T-helper 2 cell treated with Interferon-gamma antibody and Interleukin-4, amounts not matched to agents 5 μg/mL and 100 μg/mL, for 36 hours (primary cell): ENCODE data around the gene MAST3.
A peak's percentile ranks its signal among the peaks of the same experiment; 100 is the strongest.
"Not testable (repeated sequence)": the region's sequence is repeated elsewhere in the genome, so short reads cannot be mapped to it uniquely, and the experiment has no call there.

Experiments
- DNase-seq: peaks from one replicate; pipeline ENCODE4 v3.0.0; 2021; ENCODE audit warnings: low spot score
- H3K27ac Mint-ChIP-seq: one replicate; pipeline ENCODE4 v1.8.0; 2021; ENCODE audit warnings: mild to moderate bottlenecking, mixed read lengths
- H3K27me3 Mint-ChIP-seq: one replicate; pipeline ENCODE4 v1.8.0; 2021; ENCODE audit warnings: low read depth, mixed read lengths
- H3K36me3 Mint-ChIP-seq: one replicate; pipeline ENCODE4 v1.8.0; 2021; ENCODE audit warnings: low read depth, mixed read lengths
- H3K4me1 Mint-ChIP-seq: one replicate; pipeline ENCODE4 v1.8.0; 2021; ENCODE audit warnings: low read depth, mixed read lengths
- H3K4me3 Mint-ChIP-seq: one replicate; pipeline ENCODE4 v1.8.0; 2022; ENCODE audit warnings: mild to moderate bottlenecking, moderate library complexity, mixed read lengths
- H3K9me3 Mint-ChIP-seq: one replicate; pipeline ENCODE4 v1.8.0; 2021; ENCODE audit warnings: mixed read lengths

Gene MAST3

DNA sequence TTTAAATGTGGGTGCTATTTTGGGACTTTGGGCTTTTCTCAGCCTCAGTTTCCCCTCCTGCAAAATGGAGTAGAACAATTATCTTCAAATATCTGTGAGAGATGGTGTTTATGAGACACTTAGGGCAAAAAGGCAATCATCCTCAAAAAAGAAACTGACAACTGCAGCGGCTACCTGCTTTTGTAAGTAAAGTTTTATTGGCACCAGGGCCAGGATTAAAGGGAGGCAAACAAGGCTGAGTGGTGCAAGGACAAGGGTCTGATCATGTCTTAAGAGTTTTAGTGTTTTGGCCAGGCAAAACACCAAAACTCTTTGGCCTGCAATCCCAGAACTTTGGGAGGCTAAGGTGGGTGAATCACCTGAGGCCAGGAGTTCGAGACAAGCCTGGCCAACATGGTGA is 1.3 kb upstream of the MAST3 start:
- Mint-ChIP-seq H3K9me3 (no peaks in the 10 kb centered on the region), H3K36me3 (peaks cover 1% of the 10 kb centered on the region), H3K27ac (no peak overlapping the region), H3K4me1 (peaks cover 36% of the 10 kb centered on the region), H3K4me3 (no peak overlapping the region), H3K27me3 (peaks cover 2% of the 10 kb centered on the region)
- DNase-seq = no peak

DNA sequence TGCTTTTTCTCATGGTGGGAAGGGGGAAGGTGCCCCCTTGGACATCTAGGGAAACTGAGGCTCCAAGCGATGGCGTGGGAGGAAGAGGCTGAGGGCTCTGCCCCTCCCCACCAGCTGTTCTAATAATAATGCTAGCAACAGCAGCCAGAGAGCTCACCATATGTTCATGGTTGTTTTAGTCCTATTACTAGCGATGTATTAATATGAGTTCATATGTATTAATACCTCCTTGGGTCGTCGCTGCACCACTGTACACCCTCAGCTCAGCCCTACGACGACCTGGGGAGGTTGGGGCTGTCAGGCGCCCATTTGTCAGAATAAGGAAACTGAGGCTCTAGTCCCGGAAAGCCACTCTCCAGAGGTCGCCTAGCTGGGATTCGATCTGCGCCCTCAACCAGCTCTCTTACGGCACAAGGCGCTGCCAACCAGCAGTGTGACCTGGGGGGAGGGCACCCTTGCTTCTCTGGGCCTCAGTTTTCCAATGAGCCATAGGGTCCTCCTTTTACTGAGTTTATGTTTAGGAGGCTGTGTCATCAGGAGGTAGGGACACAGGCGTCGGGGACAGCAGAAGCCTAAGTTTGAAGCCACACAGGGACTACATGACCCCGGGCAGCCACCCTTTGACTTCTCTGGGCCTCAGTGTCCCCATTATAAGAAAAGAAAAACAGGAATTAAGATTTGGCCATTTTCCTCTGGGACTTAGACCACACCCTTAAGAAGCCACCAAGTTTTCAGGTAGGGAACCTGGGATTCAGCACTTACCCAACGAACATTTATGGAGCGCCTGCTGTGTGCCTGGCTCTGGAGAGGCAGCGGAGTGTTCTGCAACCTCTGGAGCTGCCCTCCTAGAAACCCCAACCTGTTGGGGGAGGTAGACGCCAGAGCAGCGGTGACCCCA is 664 bp downstream of the MAST3 start:
- DNase-seq = no peak

DNA sequence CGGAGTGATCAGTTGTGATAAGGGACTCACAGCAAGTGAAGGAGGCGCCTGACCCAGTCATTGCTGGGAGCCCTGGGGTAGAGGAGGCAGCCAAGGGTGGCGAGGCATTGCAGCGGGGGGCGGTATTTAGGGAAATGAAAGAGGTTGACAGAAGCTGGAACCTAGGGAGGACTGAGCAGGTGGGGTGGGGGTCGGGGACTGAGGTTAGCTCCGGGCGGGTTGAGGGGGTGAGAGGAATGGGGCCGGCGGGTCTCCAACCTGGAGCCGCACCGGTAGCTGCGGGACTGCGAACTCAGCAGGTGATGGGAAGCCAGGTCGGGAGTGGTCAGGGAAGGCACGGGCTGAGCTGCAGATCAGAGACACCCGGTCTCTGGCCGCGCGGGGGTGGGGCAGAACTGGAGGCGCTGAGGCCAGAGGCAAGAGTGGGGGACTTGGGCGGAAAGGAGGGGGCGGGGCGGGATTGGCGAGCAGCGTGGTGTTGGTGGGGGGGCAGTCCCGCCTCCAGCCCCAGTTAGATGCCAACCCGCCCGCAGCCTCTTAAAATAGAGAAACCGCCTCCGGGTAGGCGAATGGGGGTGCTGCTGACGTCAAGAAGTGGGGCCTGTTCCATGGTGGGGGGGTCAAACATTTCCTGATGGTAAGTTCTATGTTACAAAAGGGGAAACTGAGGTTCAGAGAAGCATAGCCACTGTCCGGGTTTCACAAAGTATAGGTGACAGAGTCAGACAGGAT is 1.5 kb downstream of the MAST3 start:
- peaks cover 28% of the 10 kb centered on the region for H3K4me1 Mint-ChIP-seq
- no peaks in the 10 kb centered on the region for H3K9me3 Mint-ChIP-seq
- peak overlapping the region; percentile 86 for H3K4me3 Mint-ChIP-seq
- H3K27ac Mint-ChIP-seq = no peak overlapping the region
- H3K36me3 Mint-ChIP-seq = no peaks in the 10 kb centered on the region
- H3K27me3 Mint-ChIP-seq = peaks cover 2% of the 10 kb centered on the region
- no peak for DNase-seq

More for the DNA sequence above, 664 bp downstream of the MAST3 start:
- H3K27me3 Mint-ChIP-seq = peaks cover 2% of the 10 kb centered on the region
- H3K9me3 Mint-ChIP-seq = no peaks in the 10 kb centered on the region
- H3K27ac Mint-ChIP-seq = no peak overlapping the region
- no peaks in the 10 kb centered on the region for H3K36me3 Mint-ChIP-seq
- H3K4me3 Mint-ChIP-seq = peak overlapping the region; percentile 86
- peaks cover 26% of the 10 kb centered on the region for H3K4me1 Mint-ChIP-seq

DNA sequence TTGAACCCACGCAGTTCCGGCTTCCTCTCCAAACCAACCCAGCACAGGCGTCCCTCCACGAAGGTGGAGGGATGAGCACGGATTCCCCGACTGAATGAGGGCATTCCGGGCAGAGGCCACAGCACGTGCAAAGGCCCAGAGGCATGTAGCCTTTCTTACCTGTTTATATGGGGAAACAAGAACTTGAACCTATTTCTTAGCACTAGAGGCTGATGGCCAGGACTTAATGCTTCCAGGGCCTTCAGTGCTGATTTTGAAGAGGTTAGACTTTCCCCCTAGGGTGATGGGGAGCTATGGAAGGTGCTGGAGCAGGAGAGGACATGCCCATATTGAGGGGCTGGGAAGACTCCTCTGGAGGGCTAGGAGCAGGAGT is 2.0 kb downstream of the MAST3 start:
- no peak overlapping the region for H3K27ac Mint-ChIP-seq
- peaks cover 29% of the 10 kb centered on the region for H3K4me1 Mint-ChIP-seq

DNA sequence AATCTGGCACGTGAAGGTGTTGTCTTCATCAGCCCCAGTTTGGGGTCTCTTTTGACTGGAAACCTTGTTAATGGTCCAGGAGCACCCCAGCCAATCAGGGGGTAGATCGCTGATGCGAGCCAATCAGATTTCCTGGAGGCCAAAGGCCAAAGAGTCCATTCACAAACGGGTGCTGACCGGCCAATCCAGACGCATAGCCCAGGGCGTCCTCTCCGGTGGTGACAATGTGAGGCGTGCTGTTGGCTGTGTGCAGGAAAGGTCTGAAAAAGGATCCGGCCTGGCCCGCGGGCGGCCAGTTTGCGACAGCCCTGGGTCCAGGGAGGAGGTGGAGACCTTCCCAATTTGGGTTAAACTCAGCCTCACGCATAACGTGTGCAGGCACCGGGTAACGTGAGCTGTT is 3.1 kb downstream of the MAST3 start:
- Mint-ChIP-seq H3K27me3 (peaks cover 2% of the 10 kb centered on the region), H3K27ac (no peak overlapping the region), H3K9me3 (no peaks in the 10 kb centered on the region), H3K4me1 (peaks cover 27% of the 10 kb centered on the region), H3K36me3 (no peaks in the 10 kb centered on the region), H3K4me3 (no peak overlapping the region)
- no peak for DNase-seq

More for the DNA sequence above, 2.0 kb downstream of the MAST3 start:
- Mint-ChIP-seq H3K9me3 (no peaks in the 10 kb centered on the region), H3K36me3 (no peaks in the 10 kb centered on the region), H3K27me3 (peaks cover 2% of the 10 kb centered on the region), H3K4me3 (no peak overlapping the region)
- DNase-seq = no peak

DNA sequence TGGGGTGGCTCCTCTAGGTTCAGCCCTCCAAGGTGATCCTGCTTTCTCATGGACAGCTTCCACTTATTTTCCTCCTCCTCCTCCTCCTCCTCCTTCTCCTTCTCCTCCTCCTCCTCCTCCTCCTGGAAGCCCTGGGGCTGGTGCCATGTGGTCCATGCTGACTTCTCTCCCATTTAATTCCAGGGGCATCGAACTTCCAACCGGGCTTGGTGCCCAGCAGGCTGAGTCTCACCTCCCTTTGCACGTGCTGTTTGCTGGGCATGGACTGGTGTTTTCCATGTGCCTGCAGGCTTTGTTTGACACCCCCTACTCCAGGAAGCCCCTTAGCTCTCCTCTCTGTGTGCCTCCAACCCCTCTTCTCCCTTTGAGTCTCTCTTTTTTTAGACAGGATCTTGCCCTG is 3.7 kb downstream of the MAST3 start:
- Mint-ChIP-seq H3K27ac (no peak overlapping the region), H3K4me3 (no peak overlapping the region), H3K9me3 (no peaks in the 10 kb centered on the region)

DNA sequence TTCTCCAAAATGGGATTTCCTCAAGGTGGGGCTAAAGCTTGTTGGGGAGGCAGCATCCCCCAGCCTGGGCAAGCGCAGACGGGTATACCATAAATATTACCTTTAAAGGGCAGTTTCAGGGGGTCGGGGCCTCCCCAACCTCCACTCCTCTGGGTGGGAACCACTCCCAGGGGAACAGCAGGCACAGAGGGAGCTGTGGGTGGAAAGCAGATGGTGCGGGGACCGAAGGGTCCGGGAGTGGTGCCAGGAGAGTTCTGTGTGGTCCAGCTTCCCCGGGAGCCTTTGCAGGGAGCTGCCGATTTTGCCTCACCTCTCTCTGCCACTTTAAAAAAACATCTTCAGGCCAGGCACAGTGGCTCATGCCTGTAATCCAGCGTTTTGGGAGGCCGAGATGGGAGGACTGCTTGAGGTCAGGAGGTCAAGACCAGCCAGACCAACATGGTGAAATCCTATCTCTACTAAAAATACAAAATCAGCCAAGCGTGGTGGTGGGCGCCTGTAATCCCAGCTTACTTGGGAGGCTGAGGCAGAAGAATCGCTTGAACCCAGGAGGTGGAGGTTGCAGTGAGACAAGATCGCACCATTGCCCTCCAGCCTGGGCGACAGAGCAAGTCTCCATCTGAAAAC is 5.5 kb downstream of the MAST3 start:
- H3K27me3 Mint-ChIP-seq = peaks cover 2% of the 10 kb centered on the region
- no peak overlapping the region for H3K27ac Mint-ChIP-seq
- no peaks in the 10 kb centered on the region for H3K9me3 Mint-ChIP-seq
- no peaks in the 10 kb centered on the region for H3K36me3 Mint-ChIP-seq
- peaks cover 24% of the 10 kb centered on the region for H3K4me1 Mint-ChIP-seq
- no peak overlapping the region for H3K4me3 Mint-ChIP-seq
- DNase-seq = no peak

More for the DNA sequence above, 3.7 kb downstream of the MAST3 start:
- Mint-ChIP-seq H3K27me3 (peaks cover 2% of the 10 kb centered on the region), H3K36me3 (no peaks in the 10 kb centered on the region), H3K4me1 (peaks cover 27% of the 10 kb centered on the region)
- no peak for DNase-seq

DNA sequence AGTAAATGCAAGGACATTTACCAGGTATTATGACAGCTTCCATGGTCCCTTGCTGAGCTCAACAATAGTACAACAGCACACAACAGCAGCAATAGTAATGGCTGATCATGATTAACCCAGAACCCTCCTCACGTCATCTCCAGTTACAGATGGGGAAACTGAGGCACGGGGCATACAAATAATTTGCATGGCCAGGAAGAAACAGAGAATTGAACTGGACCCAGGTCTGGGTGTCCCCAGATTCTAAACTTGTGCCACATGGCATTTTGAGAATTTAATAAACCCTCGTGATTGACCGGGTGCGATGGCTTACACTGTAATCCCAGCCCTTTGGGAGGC is 7.2 kb downstream of the MAST3 start:
- peaks cover 4% of the 10 kb centered on the region for H3K36me3 Mint-ChIP-seq
- H3K27ac Mint-ChIP-seq = peak overlapping the region; percentile 15
- H3K27me3 Mint-ChIP-seq = peaks cover 4% of the 10 kb centered on the region
- peak overlapping the region; percentile 78 for H3K4me3 Mint-ChIP-seq
- no peaks in the 10 kb centered on the region for H3K9me3 Mint-ChIP-seq
- peaks cover 15% of the 10 kb centered on the region for H3K4me1 Mint-ChIP-seq
- no peak for DNase-seq

DNA sequence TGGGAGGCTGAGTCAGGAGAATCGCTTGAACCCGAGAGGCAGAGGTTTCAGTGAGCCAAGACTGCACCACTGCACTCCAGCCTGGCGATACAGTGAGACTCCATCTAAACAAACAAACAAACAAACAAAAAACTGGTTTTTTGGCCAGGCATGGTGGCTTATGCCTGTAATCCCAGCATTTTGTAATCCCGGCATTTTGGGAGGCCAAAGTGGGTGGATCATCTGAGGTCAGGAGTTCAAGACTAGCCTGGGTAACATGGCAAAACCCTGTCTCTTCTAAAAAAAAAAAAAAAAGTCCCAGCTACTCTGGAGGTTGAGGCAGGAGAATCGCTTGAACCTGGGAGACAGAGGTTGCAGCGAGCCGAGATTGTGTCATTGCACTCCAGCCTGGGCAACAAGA is 7.7 kb downstream of the MAST3 start:
- not testable (repeated sequence) for H3K9me3 Mint-ChIP-seq, H3K4me3 Mint-ChIP-seq, H3K36me3 Mint-ChIP-seq, H3K27me3 Mint-ChIP-seq, DNase-seq, H3K27ac Mint-ChIP-seq
- peaks cover 14% of the 10 kb centered on the region for H3K4me1 Mint-ChIP-seq

DNA sequence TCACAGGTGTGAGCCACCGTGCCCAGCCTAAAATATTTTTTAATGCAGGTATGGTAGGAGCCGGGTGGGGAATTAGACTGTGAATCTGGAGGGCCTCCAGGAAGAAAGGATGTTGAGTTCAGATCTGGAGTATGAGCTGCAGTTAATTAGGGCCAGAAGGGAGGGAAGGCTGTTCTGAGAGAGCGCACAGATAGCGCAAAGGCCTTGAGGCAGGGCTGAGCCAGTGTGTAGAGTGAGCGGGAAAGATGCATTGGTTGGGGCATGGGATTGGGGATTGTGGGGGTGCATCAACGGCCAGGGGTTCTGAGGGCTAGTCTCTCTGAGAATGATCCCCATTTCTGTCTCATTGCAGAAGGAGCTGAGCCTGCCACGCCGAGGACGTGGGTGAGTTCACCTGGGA is 9.7 kb downstream of the MAST3 start:
- Mint-ChIP-seq H3K36me3 (peaks cover 4% of the 10 kb centered on the region), H3K4me1 (peaks cover 14% of the 10 kb centered on the region), H3K27ac (no peak overlapping the region), H3K4me3 (no peak overlapping the region), H3K27me3 (peaks cover 4% of the 10 kb centered on the region), H3K9me3 (no peaks in the 10 kb centered on the region)
- no peak for DNase-seq

DNA sequence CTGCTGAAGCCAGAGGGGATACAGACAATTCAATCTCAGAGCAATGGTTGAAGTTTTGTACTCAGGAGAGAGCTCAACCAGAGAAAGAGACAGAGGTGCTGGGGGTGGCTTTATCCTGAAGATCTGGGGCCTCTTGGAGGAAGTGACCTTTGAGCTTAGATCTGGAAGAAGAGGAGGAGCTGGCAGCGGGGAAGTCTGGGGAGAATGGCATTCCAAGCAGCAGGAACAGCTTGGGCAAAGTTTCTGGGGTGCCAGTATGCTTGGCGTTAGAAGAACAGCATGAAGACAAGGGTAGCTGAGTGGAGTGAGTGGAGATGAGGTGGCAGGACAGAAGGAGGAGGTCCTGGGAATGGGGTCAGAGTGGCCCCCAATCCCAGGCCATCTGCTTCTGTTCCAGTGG is 11.3 kb downstream of the MAST3 start:
- Mint-ChIP-seq H3K9me3 (no peaks in the 10 kb centered on the region), H3K27me3 (peaks cover 4% of the 10 kb centered on the region), H3K27ac (peak overlapping the region; percentile 63), H3K4me1 (peaks cover 16% of the 10 kb centered on the region), H3K4me3 (peak overlapping the region; percentile 79), H3K36me3 (peaks cover 4% of the 10 kb centered on the region)
- no peak for DNase-seq

DNA sequence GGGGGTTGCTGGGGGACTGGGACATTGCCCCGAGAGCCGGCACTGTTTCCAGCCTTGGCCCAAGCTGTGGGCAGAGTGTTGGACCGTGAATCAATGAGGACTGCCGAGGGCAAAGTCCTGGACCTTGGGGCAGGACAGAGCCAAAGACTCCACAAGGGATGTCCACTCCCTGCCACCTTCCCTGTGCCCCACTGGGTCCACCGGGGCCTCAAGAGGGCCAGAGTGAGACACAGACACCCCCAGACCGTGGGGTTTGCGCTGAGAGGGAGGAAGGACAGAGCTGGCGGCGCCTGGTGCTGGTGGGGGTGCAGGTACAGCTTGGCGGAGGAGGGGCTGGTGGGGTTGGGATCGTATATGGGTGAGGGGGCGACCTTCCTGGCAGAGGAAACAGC is 11.8 kb downstream of the MAST3 start:
- Mint-ChIP-seq H3K27ac (no peak overlapping the region), H3K4me1 (peaks cover 16% of the 10 kb centered on the region), H3K36me3 (peaks cover 4% of the 10 kb centered on the region), H3K27me3 (peaks cover 4% of the 10 kb centered on the region), H3K4me3 (peak overlapping the region; percentile 79), H3K9me3 (no peaks in the 10 kb centered on the region)
- DNase-seq = no peak

DNA sequence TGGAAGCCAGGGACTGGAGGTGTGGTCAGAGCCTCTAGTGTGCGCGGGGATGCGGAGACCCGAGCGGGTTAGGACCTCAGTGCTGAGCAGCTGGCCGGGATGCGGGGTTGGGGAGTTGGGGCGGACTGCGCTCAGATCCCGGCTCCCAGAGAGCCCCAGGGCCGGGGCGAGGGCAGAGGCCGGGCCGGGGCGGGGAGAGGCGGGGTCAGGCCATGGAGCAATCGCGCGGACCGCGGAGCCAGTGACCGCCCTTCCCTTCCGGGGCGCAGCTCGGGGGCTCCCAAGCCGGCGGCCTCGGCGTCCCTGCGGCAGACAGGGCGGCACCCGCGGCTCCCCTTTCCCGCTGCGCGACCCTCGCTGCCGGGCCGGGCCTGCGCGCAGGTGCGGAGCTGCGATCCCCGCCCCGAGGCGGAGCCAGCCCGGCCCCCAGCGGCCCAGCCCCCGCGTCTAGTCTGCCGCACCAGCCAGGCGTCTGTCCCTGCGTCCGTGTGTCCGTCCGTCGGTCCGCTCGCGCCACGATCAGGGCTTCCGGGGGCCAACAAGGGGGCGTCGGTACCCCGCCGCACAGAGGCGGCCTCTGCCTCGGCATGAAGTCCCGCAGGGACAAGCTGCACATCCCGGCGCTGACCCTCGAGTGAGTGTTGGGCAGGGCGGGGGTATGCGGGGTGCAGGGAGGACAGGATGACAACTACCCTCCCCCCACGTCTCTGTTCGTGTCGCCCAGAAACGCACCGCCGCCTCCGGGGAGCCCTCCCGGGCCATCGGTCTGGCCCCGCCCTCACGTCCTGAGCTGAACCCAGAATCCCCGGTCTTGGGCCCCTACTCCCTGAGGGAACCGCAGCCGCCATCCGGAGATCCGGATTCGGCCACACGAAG is 12.4 kb downstream of the MAST3 start:
- peak; percentile 45 for DNase-seq
- Mint-ChIP-seq H3K4me3 (peak overlapping the region; percentile 79), H3K9me3 (no peaks in the 10 kb centered on the region), H3K27me3 (peaks cover 4% of the 10 kb centered on the region), H3K27ac (no peak overlapping the region), H3K36me3 (peaks cover 4% of the 10 kb centered on the region), H3K4me1 (peaks cover 13% of the 10 kb centered on the region)
